Forelimb muscle (tissue), 1 donor: ENCODE results near the gene PGBD4. TPM values are rescaled to one million over a fixed set of nuclear protein-coding genes. Genes with fewer than 3 reads are reported as not detected.
A peak's percentile ranks its signal among the peaks of the same experiment; 100 is the strongest.
"Not testable (repeated sequence)": the region's sequence is repeated elsewhere in the genome, so short reads cannot be mapped to it uniquely, and the experiment has no call there.

Source experiments
- DNase-seq: peaks from one replicate; pipeline ENCODE4 v3.0.0-alpha.2; 2013; ENCODE audit warnings: low read depth
- polyA plus RNA-seq: library from polyadenylated mRNA; unstranded; fragments of 120-200 nt; gene quantifications from one replicate; pipeline ENCODE4 v1.2.1, GENCODE V29; 2013; ENCODE audit not compliant: insufficient read length

Gene PGBD4
- polyA plus RNA-seq, 1 donor, result 2.2 TPM

DNA sequence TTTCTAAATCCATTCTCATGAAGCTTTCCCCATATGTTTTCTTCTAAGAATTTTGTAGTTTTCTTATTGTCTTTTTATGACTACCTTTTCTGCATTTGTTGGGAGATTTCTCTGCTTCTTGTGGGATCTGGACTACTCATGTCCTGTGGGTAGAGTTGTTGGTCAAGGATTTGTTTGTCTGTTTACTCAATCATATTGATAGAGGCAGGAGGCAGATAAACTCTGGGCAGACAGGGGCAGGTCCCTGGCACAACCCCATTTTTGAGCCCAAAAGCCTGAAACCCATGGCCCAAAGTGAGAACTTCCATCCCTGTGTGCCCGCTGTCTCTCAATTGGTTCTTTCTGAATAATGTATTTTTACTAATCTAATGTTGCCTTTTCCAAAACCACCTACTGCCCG lies 12.3 kb downstream of the PGBD4 start:
- no peak for DNase-seq

DNA sequence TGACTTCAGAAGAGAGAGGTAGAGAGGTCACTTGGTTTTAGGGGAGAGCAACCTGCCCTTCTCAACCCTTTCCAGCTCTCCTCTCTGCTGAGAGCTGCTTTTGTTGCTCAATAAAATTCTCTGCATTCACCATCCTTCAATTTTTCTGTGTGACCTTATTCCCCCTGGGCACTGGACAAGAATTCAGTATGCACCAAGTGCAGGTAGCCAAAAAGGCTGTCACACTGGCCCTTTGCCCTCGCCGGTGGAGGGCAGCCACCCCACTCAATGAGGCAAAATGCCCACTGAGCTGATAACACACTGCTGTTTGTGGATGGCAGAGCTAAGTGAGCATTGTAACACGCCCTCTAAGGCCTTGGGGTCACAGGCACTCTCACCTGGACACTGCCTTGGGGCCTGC lies 12.9 kb downstream of the PGBD4 start:
- no peak for DNase-seq

DNA sequence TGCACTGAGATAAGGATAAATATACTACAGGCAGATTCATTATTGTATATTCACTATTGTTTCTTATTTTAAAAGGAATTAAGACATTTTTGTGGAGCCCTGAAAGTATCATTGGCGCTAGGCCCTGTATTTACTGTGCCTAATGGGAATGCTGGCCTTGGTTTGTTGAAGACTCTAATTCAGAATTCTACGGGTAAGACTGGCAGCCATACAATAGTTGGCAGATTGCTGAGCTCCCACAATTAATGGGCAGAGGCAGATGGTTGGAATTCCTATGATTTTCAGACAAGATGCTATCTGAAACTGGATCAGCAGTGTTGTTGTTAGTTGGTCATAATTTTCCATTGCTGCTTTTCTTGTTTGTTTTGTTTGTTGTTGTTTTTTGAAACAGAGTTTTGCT lies 14.7 kb downstream of the PGBD4 start:
- peak; percentile 19 for DNase-seq

DNA sequence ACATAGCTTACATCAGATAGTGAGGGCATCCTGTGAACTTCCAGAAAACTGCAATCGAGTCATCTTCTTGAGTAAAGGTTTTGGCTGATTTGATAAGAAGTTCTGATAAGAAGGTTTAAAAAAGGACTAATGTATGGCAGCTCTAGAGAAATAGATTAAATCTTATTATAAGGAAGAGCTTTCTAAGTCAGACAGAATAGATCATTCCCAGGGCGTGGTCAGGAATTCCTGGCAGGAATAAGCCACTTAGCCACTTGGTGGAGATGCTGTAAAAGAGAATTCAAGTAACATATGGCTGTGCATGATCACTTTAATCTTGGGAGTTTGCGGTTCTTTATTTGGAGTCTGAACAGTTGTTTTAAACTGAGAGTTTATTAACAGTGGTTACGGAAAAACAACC lies 17.4 kb downstream of the PGBD4 start:
- no peak for DNase-seq

DNA sequence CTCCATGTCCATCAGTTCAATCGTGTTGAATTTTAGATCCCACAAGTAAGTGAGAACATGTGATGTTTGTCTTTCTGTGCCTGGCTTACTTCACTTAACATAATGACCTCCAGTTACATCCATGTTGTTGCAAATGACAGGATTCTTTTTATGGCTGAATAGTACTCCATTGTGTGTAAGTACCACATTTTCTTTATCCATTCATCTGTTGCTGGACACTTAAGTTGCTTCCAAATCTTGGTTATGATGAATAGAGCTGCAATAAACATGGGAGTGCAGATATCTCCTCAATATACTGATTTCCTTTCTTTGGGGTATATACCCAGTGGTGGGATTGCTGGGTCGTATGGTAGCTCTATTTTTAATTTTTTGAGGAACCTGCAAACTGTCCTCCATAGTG lies 18.5 kb downstream of the PGBD4 start:
- not testable (repeated sequence) for DNase-seq

DNA sequence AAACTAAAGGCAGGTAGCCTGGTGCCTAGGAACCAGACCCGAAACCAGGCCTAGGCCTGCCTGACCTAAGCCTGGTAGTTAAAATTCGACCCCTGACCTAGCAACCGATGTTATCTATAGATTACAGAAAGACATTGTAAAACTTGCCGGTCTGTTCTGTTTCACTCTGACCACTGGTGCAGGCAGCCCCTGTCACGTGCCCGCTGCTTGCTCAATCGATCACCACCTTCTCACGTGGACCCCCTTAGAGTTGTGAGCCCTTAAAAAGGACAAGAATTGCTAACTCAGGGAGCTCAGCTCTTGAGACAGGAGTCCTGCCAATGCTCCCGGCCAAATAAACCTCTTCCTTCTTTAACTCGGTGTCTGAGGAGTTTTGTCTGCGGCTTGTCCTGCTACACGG lies 19.9 kb downstream of the PGBD4 start:
- DNase-seq, result not testable (repeated sequence)

DNA sequence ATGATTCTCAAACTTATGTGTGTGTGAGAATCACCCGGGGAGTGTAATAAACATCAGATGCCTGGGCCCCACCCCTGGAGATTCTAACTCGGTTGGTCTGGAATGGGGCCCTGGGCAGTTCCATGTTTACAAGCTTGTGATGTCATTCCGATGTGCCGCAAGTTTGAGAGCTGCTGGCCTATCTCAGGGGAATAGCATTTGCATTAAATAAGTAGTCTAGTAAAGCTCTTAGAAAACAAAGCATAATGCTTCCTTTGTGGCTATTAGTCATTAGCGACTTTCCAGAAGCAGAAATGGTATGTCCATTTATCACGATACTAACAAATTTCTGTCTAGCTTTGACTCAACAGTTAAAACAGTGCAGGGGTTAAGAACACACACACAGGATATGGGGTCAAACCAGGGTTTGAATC lies 20.9 kb downstream of the PGBD4 start:
- DNase-seq, result no peak

DNA sequence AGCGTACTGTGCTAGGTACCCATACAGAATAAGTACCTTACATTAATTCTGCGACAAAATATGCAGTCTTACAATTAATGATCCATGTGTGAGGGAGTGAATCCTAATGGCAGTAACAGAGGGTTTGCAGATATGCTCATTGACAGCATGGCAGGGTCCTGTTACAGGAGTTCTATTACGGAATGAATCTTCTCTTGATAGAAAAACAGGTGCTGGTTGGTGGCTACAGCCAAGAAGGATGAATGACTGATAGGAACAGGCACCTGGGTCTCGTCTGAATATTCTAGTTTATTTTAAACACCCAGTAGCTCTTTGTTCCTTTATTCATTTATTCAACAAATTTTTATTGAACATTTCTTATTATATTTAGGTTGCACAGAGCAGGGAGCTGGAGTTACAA lies 22.8 kb downstream of the PGBD4 start:
- DNase-seq, result no peak

DNA sequence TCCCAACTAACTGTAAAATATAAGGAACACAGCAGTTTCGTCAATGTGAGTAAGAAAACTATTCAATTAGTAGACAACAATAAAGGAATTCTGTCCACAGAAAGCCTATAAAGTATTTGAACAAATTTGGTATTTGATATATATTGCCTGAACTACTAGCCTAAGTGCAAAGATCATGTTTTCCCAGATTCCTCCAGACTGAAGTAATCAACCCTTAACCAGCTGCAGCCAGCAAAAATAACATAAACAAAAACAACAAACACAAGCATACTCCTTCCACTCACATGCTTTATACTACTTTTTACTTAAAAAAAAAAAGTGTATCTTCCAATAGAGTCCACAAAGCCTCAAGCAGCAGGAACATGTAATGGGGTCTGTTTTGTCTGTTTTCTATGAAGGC lies 24.1 kb downstream of the PGBD4 start:
- DNase-seq, result no peak

DNA sequence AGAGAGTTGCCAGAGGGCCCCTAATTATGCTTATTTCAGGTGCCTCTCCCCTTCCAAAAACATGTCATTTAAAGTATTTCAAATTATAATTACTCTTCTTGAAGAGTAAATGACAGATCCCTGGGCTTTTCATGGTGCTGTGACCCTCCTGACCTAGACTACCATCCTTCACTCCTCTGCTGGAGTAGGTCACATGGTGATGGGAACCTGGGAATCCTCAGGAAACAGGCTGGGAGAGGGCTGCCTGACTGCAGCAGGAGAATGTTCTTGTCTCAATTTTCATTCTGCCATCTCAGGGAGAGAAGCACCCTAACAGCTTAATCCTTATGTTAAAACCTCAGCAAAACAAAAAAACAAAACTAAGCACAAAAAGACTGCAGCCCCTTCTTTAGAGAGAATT lies 24.6 kb downstream of the PGBD4 start:
- no peak for DNase-seq

DNA sequence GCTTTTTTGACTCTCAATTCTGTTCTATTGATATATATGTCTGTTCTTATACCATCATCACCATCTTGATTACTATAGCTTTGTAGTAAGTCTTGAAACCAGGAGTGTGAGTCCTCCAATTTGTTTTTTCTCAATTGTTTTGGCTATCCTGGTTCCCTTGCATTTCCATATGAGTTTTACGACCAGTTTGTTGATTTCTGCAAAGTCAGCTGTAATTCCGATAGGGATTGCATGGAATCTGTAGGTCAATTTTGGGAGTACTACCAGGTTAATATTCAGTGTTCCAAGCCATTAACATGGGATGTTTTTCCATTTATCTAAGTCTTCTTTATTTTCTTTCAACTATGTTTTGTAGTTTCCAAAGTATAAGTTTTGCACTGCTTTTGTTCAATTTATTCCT lies 27.0 kb downstream of the PGBD4 start:
- DNase-seq, result no peak

DNA sequence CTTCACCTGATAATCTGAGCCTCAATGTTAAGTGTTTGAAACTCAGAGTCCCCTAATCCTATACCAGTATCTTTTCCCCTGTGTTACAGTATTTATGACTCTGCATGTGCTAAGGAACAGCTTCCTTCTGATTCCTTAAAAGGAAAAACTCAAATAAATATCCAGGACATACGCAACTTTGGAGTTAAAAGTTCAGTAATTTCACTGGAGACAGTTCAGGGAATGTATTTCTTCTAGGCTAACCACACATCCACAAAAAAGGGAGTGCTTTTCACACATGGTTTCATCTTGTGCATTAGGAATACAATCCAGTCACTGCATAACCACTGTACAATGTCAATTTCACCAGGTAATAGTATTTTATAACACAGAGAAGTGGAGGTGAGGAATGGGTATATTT lies 31.0 kb downstream of the PGBD4 start:
- no peak for DNase-seq

DNA sequence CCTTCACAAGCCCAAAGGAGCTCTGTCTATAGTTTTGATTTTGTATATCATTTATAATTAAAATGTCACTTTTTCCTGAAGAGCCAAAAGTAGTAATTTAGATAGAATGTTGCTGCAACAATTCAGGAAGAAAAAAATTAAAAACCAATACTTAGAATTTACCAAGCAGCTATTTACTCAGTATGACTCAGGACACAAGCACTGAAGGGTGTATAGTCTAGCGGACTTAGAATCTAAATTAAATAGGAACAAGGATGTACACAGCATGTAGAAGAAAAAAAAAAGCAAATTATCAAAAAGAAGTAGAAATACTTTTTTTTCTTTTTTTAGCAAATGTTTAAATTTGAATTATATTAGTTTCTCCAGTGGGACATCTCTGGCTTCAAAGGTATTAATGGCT lies 31.6 kb downstream of the PGBD4 start:
- no peak for DNase-seq

DNA sequence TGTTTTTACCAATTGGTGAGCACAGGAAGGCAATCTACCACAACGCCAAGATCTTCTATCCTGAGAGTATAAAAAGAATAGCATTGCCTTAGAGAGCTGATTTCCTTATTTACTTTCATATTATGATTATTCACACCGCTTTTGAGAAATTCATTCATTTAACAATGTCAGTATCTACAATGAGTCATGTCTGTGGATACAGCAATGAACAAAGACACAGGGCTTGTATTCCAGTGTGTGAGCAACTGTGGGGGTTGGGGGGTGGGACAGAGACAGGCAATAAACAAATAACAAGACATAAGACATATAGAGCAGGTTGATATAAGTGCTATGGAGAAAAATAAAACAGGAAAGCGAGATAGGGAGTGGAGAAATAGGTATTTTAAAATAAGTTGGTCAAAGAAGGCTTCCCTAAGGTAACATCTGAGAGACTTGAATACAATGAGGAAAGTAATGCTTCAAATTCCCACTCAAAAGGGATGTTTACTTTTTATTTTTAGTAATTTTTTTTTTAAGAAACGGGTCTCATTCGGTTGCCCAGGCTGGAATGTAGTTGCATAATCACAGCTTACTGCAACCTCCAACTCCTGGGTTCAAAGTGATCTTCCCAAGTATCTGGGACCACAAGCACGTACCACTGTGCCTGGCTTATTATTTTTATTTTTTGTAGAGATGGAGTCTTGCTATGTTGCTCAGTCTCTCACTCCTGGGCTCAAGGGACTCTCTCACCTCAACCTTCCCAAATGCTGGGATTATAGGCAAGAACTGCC lies 45.7 kb downstream of the PGBD4 start:
- no peak for DNase-seq

DNA sequence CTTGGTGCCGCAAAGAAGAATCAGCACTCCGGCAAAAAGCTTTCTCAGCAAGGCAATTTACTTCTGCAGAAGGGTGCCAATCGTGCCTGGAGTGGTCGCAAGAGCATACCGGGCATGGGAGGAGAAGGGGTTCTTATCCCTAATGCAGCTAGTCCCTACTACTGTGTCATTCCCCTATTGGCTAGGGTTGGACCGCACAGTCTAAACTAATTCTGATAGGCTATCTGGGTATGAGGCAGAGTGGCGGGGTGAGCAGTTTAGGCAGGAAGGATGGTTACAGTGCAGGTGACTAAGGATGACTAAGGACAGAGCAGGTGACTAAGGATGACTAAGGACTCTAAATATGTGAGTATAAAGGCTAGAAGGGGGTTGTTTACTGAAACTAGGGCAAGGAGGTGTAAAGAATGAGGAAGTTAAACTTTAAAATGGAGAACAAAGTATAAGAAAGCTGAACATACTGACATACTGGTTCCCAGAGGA lies 52.9 kb downstream of the PGBD4 start:
- DNase-seq, result no peak

DNA sequence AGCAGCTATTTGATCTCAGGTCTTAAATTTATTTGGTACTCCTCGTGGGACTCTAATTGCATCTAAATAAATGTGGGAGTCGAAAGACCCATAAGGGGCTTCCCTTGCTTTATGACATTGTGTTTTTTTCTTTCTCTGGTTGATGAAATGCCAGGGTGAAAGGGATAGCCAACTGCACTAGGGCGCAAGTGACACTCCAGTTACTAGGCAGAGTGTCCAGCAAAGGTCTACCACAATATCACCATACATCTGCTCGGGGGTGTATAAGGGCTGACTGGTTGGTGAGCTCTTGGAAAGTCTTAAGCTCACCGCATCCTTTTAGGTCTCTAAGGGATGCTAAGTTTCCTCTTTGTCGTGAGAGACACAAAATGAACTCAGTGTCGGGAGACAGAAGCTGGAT lies 54.0 kb downstream of the PGBD4 start:
- no peak for DNase-seq

Other genes with a start within 250 kb of the PGBD4 start
- not detected for gene CHRM5, start 133.6 kb upstream of the PGBD4 start, polyA plus RNA-seq
- gene AVEN, start 62.9 kb upstream of the PGBD4 start, polyA plus RNA-seq, result 21.9 TPM
- gene EMC7, start 221 bp upstream of the PGBD4 start, polyA plus RNA-seq, result 46.1 TPM
- gene KATNBL1, start 108.0 kb downstream of the PGBD4 start, polyA plus RNA-seq, result 114 TPM
- 70.1 TPM for gene EMC4, start 122.9 kb downstream of the PGBD4 start, polyA plus RNA-seq
- 19.1 TPM for gene SLC12A6, start 235.7 kb downstream of the PGBD4 start, polyA plus RNA-seq
- gene NOP10, start 241.1 kb downstream of the PGBD4 start, polyA plus RNA-seq, result 91.4 TPM
- gene NUTM1, start 241.2 kb downstream of the PGBD4 start, polyA plus RNA-seq, result not detected